OCI-LY7 (cell line): ENCODE results near the gene HOXD4. TPM values are rescaled to one million over a fixed set of nuclear protein-coding genes. Genes with fewer than 3 reads are reported as not detected.

Source experiments
- BruUV-seq: library from RNA; stranded (reverse); fragments of 400-500 nt; replicated peaks from 2 replicates; lab custom pipeline; 2021; lab: Mats Ljungman, UMichigan
- CTCF ChIA-PET: fragments of 300-600 bp; sonication (Branson Sonifier 250); formaldehyde crosslinking; loops from one replicate; lab custom pipeline; 2022; ENCODE audit warnings: antibody characterized with exemption; ENCODE audit not compliant: unreplicated experiment; lab: Charles Lee
- POLR2A ChIA-PET: fragments of 300-600 bp; sonication (Branson Sonifier 250); formaldehyde crosslinking; loops from one replicate; lab custom pipeline; 2022; ENCODE audit warnings: antibody characterized with exemption; lab: Charles Lee
- DNase-seq: peaks from one replicate; pipeline ENCODE4 v3.0.0-alpha.2; 2015; ENCODE audit warnings: low spot score
- H2AFZ ChIP-seq: fragments of 200-600 bp; sonication (generic), shearing (Covaris generic); 2 replicates; pipeline ENCODE4 v1.6.1; 2014; ENCODE audit warnings: mild to moderate bottlenecking, antibody characterized with exemption, low read length, moderate library complexity
- H3K27ac ChIP-seq: fragments of 200-600 bp; sonication (generic); 2 replicates; pipeline ENCODE4 v1.5.1; 2014; ENCODE audit warnings: mixed run types, low read depth, mild to moderate bottlenecking, moderate library complexity, low read length, inconsistent platforms; ENCODE audit not compliant: poor library complexity, severe bottlenecking
- H3K36me3 ChIP-seq: fragments of 200-600 bp; sonication (generic); 2 replicates; pipeline ENCODE4 v1.6.1; 2014; ENCODE audit warnings: mild to moderate bottlenecking, antibody characterized with exemption, low read length, moderate library complexity, mixed read lengths; ENCODE audit not compliant: insufficient read depth
- H3K4me1 ChIP-seq: fragments of 200-600 bp; sonication (generic); 2 replicates; pipeline ENCODE4 v1.5.1; 2014; ENCODE audit warnings: mild to moderate bottlenecking, low read length; ENCODE audit not compliant: insufficient read depth, poor library complexity, severe bottlenecking
- H3K4me2 ChIP-seq: fragments of 200-600 bp; sonication (generic); 2 replicates; pipeline ENCODE4 v1.6.1; 2014; ENCODE audit warnings: mild to moderate bottlenecking, low read length
- H3K4me3 ChIP-seq: fragments of 200-600 bp; sonication (generic); 2 replicates; pipeline ENCODE4 v1.5.1; 2014; ENCODE audit warnings: mild to moderate bottlenecking, low read depth, low read length; ENCODE audit not compliant: poor library complexity, severe bottlenecking
- H3K79me2 ChIP-seq: fragments of 200-600 bp; sonication (generic); 2 replicates; pipeline ENCODE4 v1.6.1; 2016; ENCODE audit warnings: low read depth, mild to moderate bottlenecking, low read length, moderate library complexity, mixed read lengths; ENCODE audit not compliant: insufficient read depth
- H3K9me2 ChIP-seq: fragments of 200-600 bp; sonication (generic); 2 replicates; pipeline ENCODE4 v1.6.1; 2016; ENCODE audit warnings: mild to moderate bottlenecking, low read length, mixed read lengths; ENCODE audit not compliant: insufficient read depth
- H3K9me3 ChIP-seq: fragments of 200-600 bp; sonication (generic); 2 replicates; pipeline ENCODE4 v1.6.1; 2014; ENCODE audit warnings: mild to moderate bottlenecking, mixed run types, low read length, mixed read lengths
- H4K20me1 ChIP-seq: fragments of 200-600 bp; sonication (generic); 2 replicates; pipeline ENCODE4 v1.6.1; 2014; ENCODE audit warnings: mild to moderate bottlenecking, antibody characterized with exemption, low read length, moderate library complexity, mixed read lengths; ENCODE audit not compliant: insufficient read depth
- EZH2phosphoT487 ChIP-seq: fragments of 200-600 bp; sonication (generic); IDR thresholded peaks from 2 replicates; pipeline ENCODE4 v1.6.1; 2018; ENCODE audit warnings: low read depth, borderline replicate concordance, mild to moderate bottlenecking, mixed run types, antibody characterized with exemption, low read length, moderate library complexity, mixed read lengths
- intact Hi-C: fragments of 100-400 bp; cut with micrococcal nuclease; formaldehyde crosslinking; loops from one replicate; pipeline ENCODE4 v1.10.0; 2022; ENCODE audit not compliant: unreplicated experiment
- total RNA-seq, 2 experiments: library from RNA; depleted of rRNA in 1 of 2; stranded (reverse); fragments of >200 nt in 1 of 2; shearing (Covaris generic) in 1 of 2; gene quantifications; 2 replicates each; pipeline ENCODE4 v1.2.3, GENCODE V29; 2014 to 2022
- TF ChIP-seq, protein P1 (sequence below): fragments of 200-600 bp; sonication (generic); conservative IDR thresholded peaks from 2 replicates; pipeline ENCODE4 v1.5.1; 2014; ENCODE audit warnings: mild to moderate bottlenecking, antibody characterized with exemption, low read length, moderate library complexity, mixed read lengths

The HOXD4 gene
- total RNA-seq, 2 experiments from 2014 or later, result not detected

GRCh38 chr2:176122052-176122682 lies 29.2 kb upstream of the HOXD4 start:
- H3K79me2 ChIP-seq, result no peaks in the 10 kb centered on the region
- no TSS peak for BruUV-seq
- no peak for DNase-seq
- H3K27ac ChIP-seq, result no peak overlapping the region
- no peak overlapping the region for H3K4me3 ChIP-seq
- ChIA-PET CTCF (no interaction called here), POLR2A (no interaction called here)
- TF ChIP-seq, protein P1, sequence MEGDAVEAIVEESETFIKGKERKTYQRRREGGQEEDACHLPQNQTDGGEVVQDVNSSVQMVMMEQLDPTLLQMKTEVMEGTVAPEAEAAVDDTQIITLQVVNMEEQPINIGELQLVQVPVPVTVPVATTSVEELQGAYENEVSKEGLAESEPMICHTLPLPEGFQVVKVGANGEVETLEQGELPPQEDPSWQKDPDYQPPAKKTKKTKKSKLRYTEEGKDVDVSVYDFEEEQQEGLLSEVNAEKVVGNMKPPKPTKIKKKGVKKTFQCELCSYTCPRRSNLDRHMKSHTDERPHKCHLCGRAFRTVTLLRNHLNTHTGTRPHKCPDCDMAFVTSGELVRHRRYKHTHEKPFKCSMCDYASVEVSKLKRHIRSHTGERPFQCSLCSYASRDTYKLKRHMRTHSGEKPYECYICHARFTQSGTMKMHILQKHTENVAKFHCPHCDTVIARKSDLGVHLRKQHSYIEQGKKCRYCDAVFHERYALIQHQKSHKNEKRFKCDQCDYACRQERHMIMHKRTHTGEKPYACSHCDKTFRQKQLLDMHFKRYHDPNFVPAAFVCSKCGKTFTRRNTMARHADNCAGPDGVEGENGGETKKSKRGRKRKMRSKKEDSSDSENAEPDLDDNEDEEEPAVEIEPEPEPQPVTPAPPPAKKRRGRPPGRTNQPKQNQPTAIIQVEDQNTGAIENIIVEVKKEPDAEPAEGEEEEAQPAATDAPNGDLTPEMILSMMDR, result no peak
- no peak for TF ChIP-seq EZH2phosphoT487
- no peak overlapping the region for H3K4me2 ChIP-seq
- no peaks in the 10 kb centered on the region for H3K36me3 ChIP-seq
- no peaks in the 10 kb centered on the region for H3K9me2 ChIP-seq
- no peaks in the 10 kb centered on the region for H3K4me1 ChIP-seq
- no peaks in the 10 kb centered on the region for H4K20me1 ChIP-seq
- H3K9me3 ChIP-seq, result no peaks in the 10 kb centered on the region
- intact Hi-C loops, result no loop called here
- H2AFZ ChIP-seq, result no peak overlapping the region

GRCh38 chr2:176122683-176123410 lies 28.5 kb upstream of the HOXD4 start, which contains the start of gene HOXD9:
Gene HOXD9 (plus strand): TSS chr2:176122719. CDS start chr2:176122769, 50 bp downstream.
- BruUV-seq, result no TSS peak
- no peaks in the 10 kb centered on the region for H4K20me1 ChIP-seq
- no peak within 1 kb of the TSS for H3K4me3 ChIP-seq
- no peak within 1 kb of the TSS for H3K4me2 ChIP-seq
- no peaks in the 10 kb centered on the region for H3K4me1 ChIP-seq
- ChIA-PET POLR2A (no interaction called here), CTCF (no interaction called here)
- intact Hi-C loops, result no loop called here
- no peak for TF ChIP-seq EZH2phosphoT487
- TF ChIP-seq, protein P1, result no peak
- no peak within 1 kb of the TSS for H2AFZ ChIP-seq
- no peaks in the 10 kb centered on the region for H3K36me3 ChIP-seq
- H3K9me2 ChIP-seq, result no peaks in the 10 kb centered on the region
- DNase-seq, result no peak
- H3K79me2 ChIP-seq, result no peaks in the 10 kb centered on the region
- no peak within 1 kb of the TSS for H3K27ac ChIP-seq
- H3K9me3 ChIP-seq, result no peaks in the 10 kb centered on the region
